Activated CD4-positive, alpha-beta T cell treated with anti-CD3 and anti-CD28 coated beads, Interleukin-10, Interleukin-2, amounts not matched to agents 100 ng/mL and 50 ng/mL, durations not matched to agents 16 hours and 8 hours (primary cell): ENCODE data around the gene ANTXR2.

Experiments used
- DNase-seq: peaks from one replicate; pipeline ENCODE4 v3.0.0-alpha.2; 2020

Gene ANTXR2

GRCh38 chr4:79856196-79856595, 216.8 kb downstream of the ANTXR2 start:
- DNase-seq: no peak

GRCh38 chr4:79854856-79855502, 218.1 kb downstream of the ANTXR2 start:
- DNase-seq: no peak

GRCh38 chr4:79852305-79852730, 220.7 kb downstream of the ANTXR2 start:
- no peak for DNase-seq

- no peak for DNase-seq
Measured at GRCh38 chr4:79851625-79852304, 221.3 kb downstream of the ANTXR2 start.
